ENCODE results near the gene CACNA1G.

The CACNA1G gene

GRCh38 chr17:50675627-50676026, 115.1 kb downstream of the CACNA1G start:
- H3K4me3 ChIP-seq (ENCODE audit: low read depth in 1 of 2, low read length in 2 of 2), result no peak overlapping the region
- H3K9ac ChIP-seq (ENCODE audit: low read depth in 1 of 2, low read length in 2 of 2), result peak overlapping the region in 1 of 2 donors; percentile 26
- H3K27ac ChIP-seq (ENCODE audit: low read depth, low read length), result peak overlapping the region; percentile 33
- peaks cover 6 to 49% of the 10 kb centered on the region in 2 donors for H3K36me3 ChIP-seq (ENCODE audit: control insufficient read depth in 1 of 2, insufficient read depth in 2 of 2, low read length in 2 of 2)
- H3K27me3 ChIP-seq (ENCODE audit: control insufficient read depth in 1 of 2, insufficient read depth in 2 of 2, low read length in 2 of 2), result no peaks in the 10 kb centered on the region
- peaks cover 13 to 20% of the 10 kb centered on the region in 2 donors for H3K4me1 ChIP-seq (ENCODE audit: control insufficient read depth in 1 of 2, insufficient read depth in 2 of 2, low read length in 2 of 2)
- no peaks in the 10 kb centered on the region for H3K9me3 ChIP-seq (ENCODE audit: control insufficient read depth in 1 of 2, low read length in 2 of 2)

DNA sequence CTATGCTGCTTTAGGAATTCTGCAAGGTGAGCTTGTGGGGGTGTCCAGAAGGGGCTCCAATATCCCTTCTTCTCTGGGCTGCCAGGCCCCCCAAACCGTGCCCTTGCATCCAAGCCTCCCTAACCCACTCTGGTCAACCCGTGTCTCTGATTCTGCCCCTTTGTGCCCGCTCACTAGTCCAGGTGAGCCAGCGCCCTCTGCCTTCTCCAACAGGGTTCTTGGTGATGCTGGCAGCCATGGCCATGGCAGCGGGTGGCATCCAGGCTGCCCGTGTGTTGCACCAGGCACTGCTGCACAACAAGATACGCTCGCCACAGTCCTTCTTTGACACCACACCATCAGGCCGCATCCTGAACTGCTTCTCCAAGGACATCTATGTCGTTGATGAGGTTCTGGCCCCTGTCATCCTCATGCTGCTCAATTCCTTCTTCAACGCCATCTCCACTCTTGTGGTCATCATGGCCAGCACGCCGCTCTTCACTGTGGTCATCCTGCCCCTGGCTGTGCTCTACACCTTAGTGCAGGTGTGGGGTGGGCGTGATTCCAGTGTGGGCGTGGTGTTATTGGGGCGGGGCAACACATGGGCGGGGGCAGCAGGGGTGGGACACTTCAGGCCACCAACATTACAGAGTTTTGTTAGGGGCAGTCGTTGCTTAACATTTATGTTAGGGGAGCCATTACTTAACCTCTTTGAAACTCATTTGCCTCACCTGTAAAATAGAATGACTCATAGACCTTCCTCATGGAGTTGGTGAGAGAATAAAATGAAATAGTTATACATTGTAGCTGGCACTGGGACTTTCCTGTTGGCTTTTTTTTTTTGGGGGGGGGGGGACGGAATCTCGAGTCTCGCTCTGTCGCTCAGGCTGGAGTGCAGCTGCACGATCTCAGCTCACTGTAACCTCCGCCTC, 115.8 kb downstream of the CACNA1G start:
- no peaks in the 10 kb centered on the region for H3K27me3 ChIP-seq (ENCODE audit: control insufficient read depth in 1 of 2, insufficient read depth in 2 of 2, low read length in 2 of 2)
- no peak overlapping the region for H3K9ac ChIP-seq (ENCODE audit: low read depth in 1 of 2, low read length in 2 of 2)
- peaks cover 6 to 49% of the 10 kb centered on the region in 2 donors for H3K36me3 ChIP-seq (ENCODE audit: control insufficient read depth in 1 of 2, insufficient read depth in 2 of 2, low read length in 2 of 2)
- H3K4me1 ChIP-seq (ENCODE audit: control insufficient read depth in 1 of 2, insufficient read depth in 2 of 2, low read length in 2 of 2), result peaks cover 13 to 24% of the 10 kb centered on the region in 2 donors
- H3K27ac ChIP-seq (ENCODE audit: low read depth, low read length), result no peak overlapping the region
- no peak overlapping the region for H3K4me3 ChIP-seq (ENCODE audit: low read depth in 1 of 2, low read length in 2 of 2)
- H3K9me3 ChIP-seq (ENCODE audit: control insufficient read depth in 1 of 2, low read length in 2 of 2), result no peaks in the 10 kb centered on the region

Data from duodenal mucosa (tissue), 2 donors.